DMS79 (cell line): ENCODE measurements around the gene CCNF.

Source experiments
- DNase-seq: peaks from one replicate; lab custom pipeline; 2025; lab: John Stamatoyannopoulos, UW

CCNF gene

DNA sequence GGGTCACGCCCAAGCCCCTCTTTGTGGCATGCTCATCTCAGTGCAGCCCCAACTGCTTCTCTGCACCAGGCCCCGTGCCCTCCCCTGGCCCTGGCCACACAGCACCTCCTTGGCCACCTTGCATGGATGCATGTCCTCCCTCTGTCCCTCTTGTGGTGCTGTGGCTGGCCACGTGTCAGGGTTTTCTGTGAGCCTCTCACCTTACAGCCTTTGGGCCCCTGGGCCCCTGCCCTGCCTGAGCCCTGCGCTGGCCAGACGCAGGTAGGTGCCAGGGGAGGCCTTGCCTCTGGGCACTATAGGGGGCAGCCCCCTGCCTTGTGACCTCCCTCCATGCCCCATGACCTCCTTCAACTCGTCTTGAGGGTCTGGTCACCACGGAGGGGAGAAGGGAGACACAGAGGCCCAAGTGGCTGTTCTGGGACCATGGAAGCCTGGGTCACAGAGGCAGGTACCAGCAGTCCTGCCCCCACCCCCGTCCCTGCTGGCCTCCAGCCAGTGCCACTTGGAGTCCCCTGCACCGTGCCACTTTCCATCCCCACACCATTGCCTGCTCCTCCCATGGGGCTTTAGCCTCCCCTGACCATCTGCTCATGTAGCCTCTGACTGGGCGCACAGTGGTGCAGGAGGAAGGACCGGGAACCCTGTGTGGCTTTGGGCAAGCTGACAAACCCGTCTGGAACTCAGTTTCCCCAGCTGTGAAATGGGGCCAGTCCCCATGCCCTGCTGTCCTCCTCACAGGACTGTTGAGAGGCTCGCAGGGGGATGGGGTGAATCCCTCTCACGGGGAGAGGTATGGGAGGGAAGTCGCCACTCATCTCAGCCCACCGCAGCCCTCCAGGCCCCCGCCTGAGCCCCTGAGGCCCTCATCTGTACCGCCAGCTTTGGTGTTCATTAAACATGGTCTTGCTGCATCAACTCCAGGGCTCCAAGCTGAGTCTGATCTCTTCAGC, 73.0 kb downstream of the CCNF start:
- no peak for DNase-seq

DNA sequence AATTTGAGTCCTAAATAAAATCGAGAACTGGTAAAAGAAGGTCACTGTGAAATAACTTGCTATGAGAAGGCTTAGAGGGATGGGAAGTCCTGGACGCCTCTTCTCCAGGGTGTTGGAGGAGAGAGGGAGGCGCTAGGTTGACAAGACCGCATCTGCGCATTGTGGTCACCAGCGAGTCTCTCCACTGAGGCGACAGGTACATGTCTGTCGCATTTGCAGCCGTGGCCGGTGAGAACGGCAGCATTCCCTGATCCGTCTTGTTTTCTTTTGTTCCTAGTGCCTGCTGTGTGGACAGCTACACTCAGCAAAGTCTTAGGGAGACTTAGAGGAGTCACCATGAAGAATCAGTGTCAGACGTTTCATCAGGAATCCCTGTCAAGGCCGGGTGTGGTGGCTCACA, 76.4 kb downstream of the CCNF start:
- no peak for DNase-seq

- no peak for DNase-seq
Observed at GRCh38 chr16:2507052-2507659, 77.9 kb downstream of the CCNF start.

DNA sequence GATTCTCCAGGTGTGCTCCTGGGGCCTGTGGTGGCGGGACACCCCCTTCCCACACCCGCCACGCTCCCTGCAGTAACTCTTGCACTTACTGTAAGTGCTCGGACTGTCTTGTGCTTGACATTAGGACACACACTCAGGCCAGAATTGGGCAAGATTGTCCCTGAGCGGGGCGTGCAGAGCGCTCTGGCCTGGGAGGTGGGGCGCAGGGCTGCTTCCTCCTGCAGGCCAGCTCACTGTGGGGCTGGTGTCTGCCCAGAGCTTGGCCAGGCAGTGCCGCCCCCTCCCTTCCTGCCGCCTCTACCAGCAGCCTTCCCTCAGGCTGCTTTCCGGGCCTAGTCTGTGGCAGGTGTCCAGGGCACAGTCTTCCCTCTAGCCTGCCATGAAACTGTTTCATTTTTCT, 78.4 kb downstream of the CCNF start:
- no peak for DNase-seq
